Measurements from ENCODE around the gene SORBS1.

SORBS1 gene

GRCh38 chr10:95335933-95336699 is 225.1 kb downstream of the SORBS1 start:
- DNase-seq = no peak

- no peak for DNase-seq
Measured at GRCh38 chr10:95334805-95335144, 226.4 kb downstream of the SORBS1 start.

- DNase-seq = peak; percentile 25
Measured at GRCh38 chr10:95333997-95334804, 227.0 kb downstream of the SORBS1 start.

- DNase-seq = no peak
Measured at GRCh38 chr10:95332666-95333249, 228.4 kb downstream of the SORBS1 start.

- DNase-seq = no peak
Measured at GRCh38 chr10:95331596-95332130, 229.5 kb downstream of the SORBS1 start.

- no peak for DNase-seq
Measured at GRCh38 chr10:95330966-95331453, 230.2 kb downstream of the SORBS1 start.

- DNase-seq = no peak
Measured at GRCh38 chr10:95329296-95329695, 231.9 kb downstream of the SORBS1 start.

GRCh38 chr10:95328013-95328412 is 233.2 kb downstream of the SORBS1 start:
- DNase-seq = no peak

- DNase-seq = peak; percentile 54
Measured at GRCh38 chr10:95327367-95327766, 233.8 kb downstream of the SORBS1 start.

- DNase-seq = no peak
Measured at GRCh38 chr10:95326396-95326795, 234.8 kb downstream of the SORBS1 start.

GRCh38 chr10:95325863-95326262 is 235.3 kb downstream of the SORBS1 start:
- DNase-seq = no peak

GRCh38 chr10:95324436-95325268 is 236.5 kb downstream of the SORBS1 start:
- no peak for DNase-seq

GRCh38 chr10:95321554-95322301 is 239.4 kb downstream of the SORBS1 start:
- DNase-seq = no peak

GRCh38 chr10:95319239-95319638 is 241.9 kb downstream of the SORBS1 start:
- DNase-seq = no peak

GRCh38 chr10:95315509-95315908 is 245.7 kb downstream of the SORBS1 start:
- no peak for DNase-seq

- no peak for DNase-seq
Measured at GRCh38 chr10:95314192-95314918, 246.8 kb downstream of the SORBS1 start.

GRCh38 chr10:95312986-95313495 is 248.1 kb downstream of the SORBS1 start:
- DNase-seq = no peak

GRCh38 chr10:95312257-95312656 is 248.9 kb downstream of the SORBS1 start:
- no peak for DNase-seq

- DNase-seq = no peak
Measured at GRCh38 chr10:95309958-95310357, 251.2 kb downstream of the SORBS1 start.

- DNase-seq = no peak
Measured at GRCh38 chr10:95308389-95309302, 252.5 kb downstream of the SORBS1 start.

Measured in right hindlimb (tissue), 1 donor.